Stimulated activated CD8-positive, alpha-beta memory T cell treated with anti-CD3 and anti-CD28 coated beads, Interleukin-4, amount 100 ng/mL, for 1 hour (primary cell): ENCODE data around the gene SLC25A40.
"Not testable (repeated sequence)": the region's sequence is repeated elsewhere in the genome, so short reads cannot be mapped to it uniquely, and the experiment has no call there.

Experiments
- DNase-seq, 2 donors: peaks; one replicate each; pipeline ENCODE4 v3.0.0-alpha.2; 2020; ENCODE audit warnings: low read depth in 2 of 2, low spot score in 1 of 2

The SLC25A40 gene

DNA sequence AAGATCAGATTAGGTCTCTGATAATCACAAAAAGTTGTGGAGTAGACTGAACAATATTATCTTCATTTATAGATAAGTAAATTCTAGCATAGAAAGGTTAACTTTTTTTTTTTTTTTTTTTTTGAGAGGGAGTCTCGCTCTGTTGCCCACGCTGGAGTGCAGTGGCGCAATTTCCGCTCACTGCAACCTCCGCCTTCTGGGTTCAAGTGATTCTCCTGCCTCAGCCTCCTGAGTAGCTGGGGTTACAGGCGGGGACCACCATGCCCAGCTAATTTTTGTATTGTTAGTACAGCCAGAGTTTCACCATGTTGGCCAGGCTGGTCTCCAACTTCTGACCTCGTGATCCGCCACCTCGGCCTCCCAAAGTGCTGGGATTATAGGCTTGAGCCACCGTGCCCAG is 2.8 kb downstream of the SLC25A40 start:
- DNase-seq = not testable (repeated sequence)

DNA sequence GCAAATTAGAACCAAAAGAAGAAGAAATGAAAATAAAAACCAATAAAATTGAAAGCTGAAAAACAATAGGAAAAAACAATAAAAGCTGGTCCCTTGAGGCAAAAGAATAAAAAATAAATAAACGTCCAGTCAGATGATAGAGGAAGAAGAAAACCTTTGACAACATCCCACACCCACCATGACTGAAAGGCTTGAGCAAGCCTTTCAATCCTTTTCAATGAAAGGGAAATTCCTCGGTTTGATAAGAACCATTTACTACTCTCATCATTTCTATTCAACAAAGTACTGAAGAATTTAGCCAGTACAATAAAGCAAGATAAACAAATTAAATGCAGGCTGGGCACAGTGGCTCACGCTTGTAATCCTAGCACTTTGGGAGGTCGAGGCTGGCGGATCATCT is 3.8 kb downstream of the SLC25A40 start:
- DNase-seq = no peak

DNA sequence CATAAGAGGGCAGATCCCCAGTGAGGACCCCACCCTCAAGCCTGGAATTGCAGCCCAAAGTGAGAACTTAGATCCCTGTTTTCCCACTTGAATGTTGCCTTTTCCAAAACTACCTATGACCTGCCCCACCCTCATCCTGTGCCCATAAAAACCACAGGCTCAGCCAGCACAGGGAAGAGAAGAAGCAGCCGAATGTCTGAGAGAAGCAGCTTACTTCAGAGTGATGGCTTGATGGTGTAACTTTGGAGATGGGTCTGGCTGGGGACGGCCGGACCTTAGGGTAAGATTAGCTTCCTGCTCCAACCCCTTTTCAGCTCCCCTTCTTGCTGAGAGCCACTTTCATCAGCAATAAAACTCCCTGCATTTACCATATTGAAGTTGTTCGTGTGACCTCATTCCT is 5.7 kb downstream of the SLC25A40 start:
- DNase-seq = no peak

DNA sequence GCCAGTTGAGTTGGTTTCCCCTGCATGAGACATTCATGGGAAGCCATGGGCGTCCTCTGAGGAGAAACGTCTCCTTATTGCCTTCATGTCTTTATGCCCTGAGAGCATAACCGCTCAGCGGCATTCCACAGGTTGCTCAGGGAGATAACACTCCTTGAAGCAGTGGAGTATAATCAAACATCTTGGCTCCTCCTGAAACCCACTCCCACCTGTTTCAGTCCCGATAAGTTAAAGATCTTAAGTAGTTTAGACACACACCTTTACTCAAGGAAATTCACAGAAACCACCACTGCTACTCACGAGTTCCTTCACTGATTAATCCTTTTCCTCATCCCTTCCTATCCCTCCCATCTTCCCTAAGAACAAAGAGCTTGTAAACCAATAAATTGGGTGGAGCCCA is 9.6 kb downstream of the SLC25A40 start:
- DNase-seq = not testable (repeated sequence)

- no peak for DNase-seq
These were observed 10.1 kb downstream of the SLC25A40 start for GRCh38 chr7:87866089-87866488.

GRCh38 chr7:87858417-87859100 is 17.6 kb downstream of the SLC25A40 start:
- DNase-seq = no peak

DNA sequence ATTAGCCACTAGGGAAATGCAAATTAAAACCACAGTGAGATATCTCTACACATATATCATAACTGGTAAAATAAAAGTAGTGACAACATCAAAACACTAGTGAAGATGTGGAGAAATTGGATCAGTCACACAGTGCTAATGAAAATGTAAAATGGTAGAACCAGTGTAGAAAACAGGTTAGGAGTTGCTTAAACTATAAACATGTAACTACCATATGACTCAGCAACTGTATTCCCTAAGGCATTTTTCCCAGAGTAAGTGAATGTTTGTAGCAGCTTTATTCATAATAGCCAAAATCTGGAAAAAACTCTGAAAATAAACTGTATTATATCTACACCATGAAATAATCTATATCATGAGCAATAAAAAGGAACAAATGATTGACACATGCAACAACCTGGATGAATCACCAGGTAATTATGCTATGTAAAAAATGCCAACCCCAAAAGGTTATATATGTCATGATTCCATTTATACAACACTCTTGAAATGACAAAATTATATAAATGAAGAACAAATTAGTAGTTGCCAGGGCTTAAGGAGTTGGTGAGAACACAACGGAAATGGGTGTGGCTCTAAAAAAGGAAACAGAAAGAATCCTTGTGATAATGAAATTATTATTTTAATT is 22.8 kb downstream of the SLC25A40 start:
- no peak for DNase-seq

- DNase-seq = no peak
These were observed 23.9 kb downstream of the SLC25A40 start for GRCh38 chr7:87852306-87852705.

GRCh38 chr7:87850836-87851593 is 25.1 kb downstream of the SLC25A40 start:
- no peak for DNase-seq

GRCh38 chr7:87837597-87837996 is 38.6 kb downstream of the SLC25A40 start:
- DNase-seq = no peak

DNA sequence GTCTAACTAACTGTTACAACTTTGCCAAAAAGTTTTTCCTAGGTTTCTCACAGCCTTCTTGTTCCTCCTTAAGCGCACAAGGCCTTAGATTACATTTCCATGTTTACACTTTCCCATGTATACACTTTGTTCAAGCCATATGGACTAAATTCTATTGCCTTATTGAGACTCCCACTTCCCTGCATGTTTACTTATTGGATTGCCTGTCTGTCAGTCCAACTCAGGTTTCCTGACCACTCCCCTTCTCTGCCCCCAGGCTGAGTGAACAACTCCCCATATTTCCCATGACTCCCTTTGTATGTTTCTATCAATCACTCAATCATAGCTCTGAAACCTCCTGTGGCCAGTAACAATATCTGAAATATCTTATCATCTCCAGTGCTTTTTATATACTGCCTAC is 43.0 kb downstream of the SLC25A40 start:
- no peak for DNase-seq

- DNase-seq = no peak
These were observed 45.1 kb downstream of the SLC25A40 start for GRCh38 chr7:87831097-87831496.

DNA sequence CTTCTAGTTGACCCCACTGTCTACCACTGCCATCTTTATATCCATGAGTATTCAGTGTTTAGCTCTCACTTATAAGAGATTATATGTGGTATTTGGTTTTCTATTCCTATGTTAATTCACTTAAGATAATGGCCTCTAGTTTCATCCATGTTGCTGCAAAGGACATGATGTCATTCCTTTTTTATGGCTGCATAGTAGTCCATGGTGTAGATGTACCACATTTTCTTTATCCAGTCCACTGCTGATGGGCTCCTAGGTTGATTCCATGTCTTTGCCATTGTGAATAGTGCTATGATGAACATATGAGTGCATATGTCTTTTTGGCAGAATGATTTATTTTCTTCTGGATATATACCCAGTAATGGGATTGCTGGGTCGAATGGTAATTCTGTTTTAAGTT is 47.8 kb downstream of the SLC25A40 start:
- not testable (repeated sequence) for DNase-seq

DNA sequence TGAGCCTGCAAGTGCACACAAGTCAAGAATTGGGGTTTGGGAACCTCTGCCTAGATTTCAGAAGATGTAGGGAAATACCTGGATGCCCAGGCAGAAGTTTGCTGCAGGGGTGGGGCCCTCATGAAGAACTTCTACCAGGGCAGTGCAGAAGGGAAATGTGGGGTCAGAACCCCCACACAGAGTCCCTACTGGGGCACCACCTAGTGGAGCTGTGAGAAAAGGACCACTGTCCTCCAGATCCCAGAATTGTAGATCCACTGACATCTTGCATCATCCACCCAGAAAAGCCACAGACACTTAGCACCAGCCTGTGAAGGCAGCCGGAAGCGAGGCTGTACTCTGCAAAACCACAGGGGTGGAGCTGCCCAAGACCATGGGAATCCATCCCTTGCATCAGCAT is 50.8 kb downstream of the SLC25A40 start:
- DNase-seq = not testable (repeated sequence)

DNA sequence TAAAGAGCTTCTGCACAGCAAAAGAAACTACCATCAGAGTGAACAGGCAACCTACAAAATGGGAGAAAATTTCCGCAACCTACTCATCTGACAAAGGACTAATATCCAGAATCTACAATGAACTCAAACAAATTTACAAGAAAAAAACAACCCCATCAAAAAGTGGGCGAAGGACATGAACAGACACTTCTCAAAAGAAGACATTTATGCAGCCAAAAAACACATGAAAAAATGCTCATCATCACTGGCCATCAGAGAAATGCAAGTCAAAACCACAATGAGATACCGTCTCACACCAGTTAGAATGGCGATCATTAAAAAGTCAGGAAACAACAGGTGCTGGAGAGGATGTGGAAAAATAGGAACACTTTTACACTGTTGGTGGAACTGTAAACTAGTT is 54.1 kb downstream of the SLC25A40 start:
- not testable (repeated sequence) for DNase-seq

DNA sequence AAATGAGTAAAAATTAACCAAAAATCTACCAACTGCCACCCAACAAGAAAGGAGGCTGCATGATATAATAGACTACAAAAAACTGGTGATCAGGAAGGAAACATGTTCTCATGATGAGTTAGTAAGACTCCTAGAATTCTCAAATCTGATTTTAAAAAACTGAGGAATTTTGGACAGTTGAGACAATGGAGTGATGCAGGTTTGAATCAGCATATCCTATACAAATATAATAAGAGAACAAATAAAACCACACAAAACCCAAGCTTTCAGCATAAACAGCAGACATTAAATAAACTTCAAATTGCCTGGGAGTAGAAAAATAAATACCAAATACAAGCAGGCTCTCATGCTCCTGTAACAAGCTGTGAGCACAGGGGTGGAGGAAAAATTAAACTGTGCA is 57.8 kb downstream of the SLC25A40 start:
- no peak for DNase-seq

DNA sequence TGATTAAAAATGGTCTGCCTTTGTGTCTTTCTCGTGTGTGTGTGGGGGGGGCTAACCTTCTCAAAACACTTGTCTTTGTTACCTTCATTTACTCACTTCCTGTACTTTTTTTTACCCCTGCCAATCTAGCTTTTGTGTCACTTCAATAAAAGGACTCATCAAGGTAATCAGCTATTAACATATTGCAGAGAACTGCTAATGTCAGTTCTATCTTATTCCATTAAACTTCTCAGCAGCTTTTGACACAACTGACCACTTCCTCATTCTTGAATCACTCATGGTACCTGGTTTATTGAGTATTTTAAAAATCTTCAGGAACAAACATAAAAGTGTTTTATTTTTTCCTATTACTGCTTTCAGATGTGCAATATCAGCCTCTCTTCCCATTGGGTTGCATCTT is 59.8 kb downstream of the SLC25A40 start:
- DNase-seq = no peak

- no peak for DNase-seq
These were observed 65.4 kb downstream of the SLC25A40 start for GRCh38 chr7:87810726-87811125.

- DNase-seq = no peak
These were observed 66.0 kb downstream of the SLC25A40 start for GRCh38 chr7:87810130-87810529.

- DNase-seq = no peak
These were observed 70.0 kb downstream of the SLC25A40 start for GRCh38 chr7:87806150-87806549.

DNA sequence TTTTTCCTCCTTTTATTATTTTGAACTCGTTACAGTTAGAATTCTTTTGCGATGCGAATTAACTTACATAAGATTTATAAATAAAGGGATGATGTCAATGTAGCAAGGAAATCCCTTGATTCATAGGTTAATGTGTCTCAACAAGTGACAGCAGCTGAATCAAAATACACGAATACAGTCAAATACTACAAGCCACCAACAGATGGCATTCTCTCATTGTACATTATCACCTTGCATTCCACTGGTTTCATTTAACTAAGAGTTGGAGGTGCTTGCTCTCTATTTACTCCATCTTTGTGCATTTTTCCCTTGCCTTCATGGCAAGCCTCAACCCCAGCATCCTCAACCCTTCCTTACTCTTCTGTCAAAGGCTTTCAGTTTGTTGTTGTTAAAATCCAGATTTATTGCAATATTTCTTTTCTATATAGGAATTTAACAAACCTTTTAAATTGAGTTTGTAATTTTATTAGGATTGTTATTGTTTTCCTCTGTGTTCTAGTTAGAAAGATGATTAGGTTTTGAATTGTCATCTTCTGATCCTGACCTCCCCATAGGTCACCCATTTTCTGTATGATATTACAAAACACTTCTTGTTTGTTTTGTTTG is 78.3 kb downstream of the SLC25A40 start:
- no peak for DNase-seq

DNA sequence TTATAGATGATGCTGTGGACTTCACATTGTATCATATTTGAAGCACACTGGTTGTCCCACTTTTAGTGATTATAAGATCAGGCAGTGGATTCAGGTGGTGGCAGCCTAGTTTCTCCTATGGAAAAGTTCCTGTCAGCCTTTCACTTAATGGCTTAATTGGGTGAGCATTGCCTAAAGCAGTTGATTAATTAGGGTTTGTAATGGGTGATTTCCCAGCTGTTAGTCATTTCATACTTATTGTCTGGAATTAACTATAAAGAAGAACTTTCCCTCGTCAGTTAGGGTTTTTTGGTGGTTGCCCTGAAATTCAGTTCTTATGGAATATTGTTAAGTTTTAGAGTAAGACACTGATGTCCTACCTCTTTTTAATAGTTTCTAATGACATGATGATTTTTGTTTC is 78.8 kb downstream of the SLC25A40 start:
- DNase-seq = no peak
